ENCODE data around the gene ZNF675. TPM values are rescaled to one million over a fixed set of nuclear protein-coding genes. Genes with fewer than 3 reads are reported as not detected.
A peak's percentile ranks its signal among the peaks of the same experiment; 100 is the strongest.
"Not testable (repeated sequence)": the region's sequence is repeated elsewhere in the genome, so short reads cannot be mapped to it uniquely, and the experiment has no call there.

ZNF675 gene
- 10 to 100 TPM; 15.3 to 29.3 (median 21.5) TPM for total RNA-seq

GRCh38 chr19:23686621-23687423, at the start of gene ZNF675:
Gene ZNF675, minus strand, starts transcription at chr19:23687212. Its CDS starts 179 bp downstream, at chr19:23687033.
- no peak for TF ChIP-seq POLR2A (IDR thresholded peaks at IDR 0.05)
- no peak for TF ChIP-seq CTCF (IDR thresholded peaks at IDR 0.05)
- intact Hi-C loops (cut with DNase I; ENCODE audit: low total_unique reads): no loop called here

GRCh38 chr19:23730729-23731465, 43.9 kb upstream of the ZNF675 start:
- DNase-seq (ENCODE audit: low spot score in 2 of 2); H3K4me3 ChIP-seq (ENCODE audit: low read depth, poor library complexity, severe bottlenecking); intact Hi-C loops (cut with DNase I; ENCODE audit: low total_unique reads): not testable (repeated sequence)
- 49 to 62% methylated on average over 6 of the region's 6 CpGs for WGBS, 2 donors

More at GRCh38 chr19:23686621-23687423, at the start of gene ZNF675:
- peak; percentile 94 to 99 for DNase-seq (ENCODE audit: low spot score in 2 of 2)
- WGBS, 2 donors: 0 to 1% methylated on average over 33 of the region's 33 CpGs
- peak within 1 kb of the TSS; percentile 82 for H3K4me3 ChIP-seq (ENCODE audit: low read depth, poor library complexity, severe bottlenecking)

GRCh38 chr19:23724161-23724560, 37.1 kb upstream of the ZNF675 start:
- DNase-seq (ENCODE audit: low spot score in 2 of 2); H3K4me3 ChIP-seq (ENCODE audit: low read depth, poor library complexity, severe bottlenecking); intact Hi-C loops (cut with DNase I; ENCODE audit: low total_unique reads): not testable (repeated sequence)
- 8 to 10% methylated on average over 3 to 6 of the region's 6 CpGs for WGBS, 2 donors

GRCh38 chr19:23718802-23719201, 31.8 kb upstream of the ZNF675 start:
- TF ChIP-seq CTCF (IDR thresholded peaks at IDR 0.05) (no peak), POLR2A (IDR thresholded peaks at IDR 0.05) (no peak)

GRCh38 chr19:23716792-23717191, 29.8 kb upstream of the ZNF675 start:
- H3K4me3 ChIP-seq (ENCODE audit: low read depth, poor library complexity, severe bottlenecking): no peak overlapping the region
- TF ChIP-seq POLR2A (IDR thresholded peaks at IDR 0.05) (no peak), CTCF (IDR thresholded peaks at IDR 0.05) (no peak)
- DNase-seq (ENCODE audit: low spot score in 2 of 2): no peak
- intact Hi-C loops (cut with DNase I; ENCODE audit: low total_unique reads): no loop called here

More at GRCh38 chr19:23718802-23719201, 31.8 kb upstream of the ZNF675 start:
- 12 to 20% methylated on average over 12 of the region's 12 CpGs for WGBS, 2 donors
- intact Hi-C loops (cut with DNase I; ENCODE audit: low total_unique reads): no loop called here
- H3K4me3 ChIP-seq (ENCODE audit: low read depth, poor library complexity, severe bottlenecking): no peak overlapping the region
- DNase-seq (ENCODE audit: low spot score in 2 of 2): no peak

DNA sequence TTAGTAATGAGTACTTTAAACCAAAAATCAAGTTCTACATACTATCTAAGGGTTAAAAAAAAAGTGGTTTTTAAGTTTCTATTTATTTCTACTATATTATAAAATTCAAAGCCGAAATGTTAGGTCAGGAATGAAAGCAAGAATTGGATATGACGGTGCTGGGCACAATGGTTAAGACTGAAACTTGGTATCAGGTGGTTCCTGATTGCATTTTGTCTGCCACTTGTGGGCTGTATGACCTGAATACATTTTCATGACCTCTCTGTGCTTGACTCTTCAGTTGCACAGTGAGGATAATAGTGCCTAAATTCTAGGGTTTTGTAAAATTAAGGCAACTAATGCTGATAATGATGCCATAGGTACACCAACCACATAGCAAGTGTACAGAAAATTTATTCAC, 22.3 kb upstream of the ZNF675 start:
- TF ChIP-seq CTCF (IDR thresholded peaks at IDR 0.05): no peak
- TF ChIP-seq POLR2A (IDR thresholded peaks at IDR 0.05): no peak
- no peak for DNase-seq (ENCODE audit: low spot score in 2 of 2)
- 34 to 36% methylated on average over 2 of the region's 2 CpGs for WGBS, 2 donors
- intact Hi-C loops (cut with DNase I; ENCODE audit: low total_unique reads): no loop called here
- no peak overlapping the region for H3K4me3 ChIP-seq (ENCODE audit: low read depth, poor library complexity, severe bottlenecking)
